Sigmoid colon (tissue), 4 donors: ENCODE measurements around the gene CEBPB.

Experiments used
- CTCF ChIP-seq, 4 experiments: fragments of 450-650 bp in 3 of 4; fragments of 200-600 bp in 1 of 4; IDR thresholded peaks; one replicate each; pipeline ENCODE4 v1.5.1; 2016 to 2019; ENCODE audit warnings: antibody characterized with exemption in 4 of 4, mild to moderate bottlenecking in 3 of 4, moderate library complexity in 2 of 4
- EP300 ChIP-seq, 4 donors: sonication (generic); formaldehyde crosslinking; IDR thresholded peaks; one replicate each; pipeline ENCODE4 v1.6.1; 2017; ENCODE audit warnings: antibody characterized with exemption in 4 of 4
- POLR2A ChIP-seq, 2 donors: fragments of 450-650 bp; IDR thresholded peaks; one replicate each; pipeline ENCODE4 v1.6.1; 2016; ENCODE audit warnings: antibody characterized with exemption in 2 of 2, mild to moderate bottlenecking in 2 of 2, moderate library complexity in 2 of 2

GRCh38 chr20:50211091-50211490 is 20.5 kb downstream of the CEBPB start:
- no peak for TF ChIP-seq POLR2A (IDR thresholded peaks at IDR 0.05)
- no peak for TF ChIP-seq EP300 (IDR thresholded peaks at IDR 0.05)
- no peak for TF ChIP-seq CTCF (IDR thresholded peaks at IDR 0.05)
